HuH-7.5 (cell line): ENCODE measurements around the gene CLDN2.
"Not testable (repeated sequence)": the region's sequence is repeated elsewhere in the genome, so short reads cannot be mapped to it uniquely, and the experiment has no call there.

Experiments
- DNase-seq: peaks from one replicate; pipeline ENCODE4 v3.0.0; 2011; ENCODE audit warnings: low spot score

Gene CLDN2

DNA sequence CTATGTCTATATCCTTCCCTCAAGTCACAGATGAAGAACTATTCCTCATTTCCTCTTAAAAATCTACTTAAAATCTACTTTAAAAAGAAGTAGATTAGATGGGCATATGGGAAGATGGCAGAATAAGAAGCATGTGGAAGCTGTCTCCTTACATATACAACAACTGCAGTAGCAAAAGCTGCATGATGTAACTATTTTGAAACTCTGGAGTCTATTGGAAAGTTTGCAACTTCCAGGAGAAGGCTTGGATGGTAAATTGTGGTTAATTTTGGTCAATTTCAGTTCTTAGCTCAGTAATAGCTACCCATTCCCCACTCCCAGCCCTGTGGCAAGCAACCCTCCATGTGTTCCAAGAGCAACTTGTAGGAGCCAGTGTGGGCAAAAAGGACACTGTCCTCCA lies 42.9 kb downstream of the CLDN2 start:
- DNase-seq: no peak

DNA sequence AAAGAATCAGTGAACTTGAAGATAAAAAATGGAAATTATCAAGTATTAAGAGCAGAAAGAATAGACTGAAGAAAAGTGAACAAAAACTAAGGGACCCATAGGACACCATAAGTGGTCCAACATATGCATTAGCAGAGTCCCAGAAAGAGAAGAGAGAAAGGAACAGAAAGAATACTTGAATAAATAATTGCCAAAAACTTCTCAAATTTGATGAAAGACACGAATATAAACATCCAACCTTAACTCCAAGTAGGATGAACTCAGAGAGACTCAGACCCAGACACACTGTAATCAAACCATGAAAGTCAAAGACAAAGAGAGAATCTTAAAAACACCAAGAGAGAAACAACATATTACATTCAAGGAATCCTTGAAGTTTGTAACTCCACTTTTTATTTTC lies 44.1 kb downstream of the CLDN2 start:
- DNase-seq: no peak

DNA sequence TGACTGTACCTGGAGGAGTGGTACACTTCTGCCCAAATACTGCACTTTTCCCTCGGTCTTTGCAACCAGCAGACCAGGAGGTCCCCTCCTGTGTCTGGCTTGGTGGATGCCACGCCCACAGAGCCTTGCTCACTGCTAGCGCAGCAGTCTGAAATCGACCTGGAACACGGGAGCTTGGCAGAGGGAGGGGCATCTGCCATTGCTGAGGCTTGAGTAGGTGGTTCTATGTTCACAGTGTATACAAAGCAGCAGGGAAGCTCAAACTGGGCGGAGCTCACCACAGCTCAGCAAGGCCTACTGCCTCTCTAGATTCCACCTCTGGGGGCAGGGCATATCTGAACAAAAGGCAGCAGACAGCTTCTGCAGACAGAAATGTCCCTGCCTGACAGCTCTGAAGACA lies 46.3 kb downstream of the CLDN2 start:
- not testable (repeated sequence) for DNase-seq

DNA sequence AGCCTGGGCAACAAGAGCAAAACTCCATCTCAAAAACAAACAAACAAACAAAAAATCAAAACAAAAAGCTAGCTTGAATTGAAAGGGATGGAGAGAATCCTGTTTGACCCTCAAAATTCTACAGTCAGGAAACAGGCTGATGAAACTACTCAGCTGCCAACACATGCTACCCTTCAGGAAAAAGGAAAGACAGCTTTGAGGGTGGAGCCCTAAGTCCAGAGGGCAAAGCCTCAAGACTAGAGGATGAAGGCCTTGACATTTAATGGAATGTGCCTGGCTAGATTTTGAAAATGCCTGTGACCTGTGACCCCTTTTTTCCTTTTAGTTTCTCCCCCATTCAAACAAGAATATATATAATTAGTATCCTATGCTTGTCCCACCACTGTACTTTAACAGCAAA lies 52.7 kb downstream of the CLDN2 start:
- DNase-seq: no peak

DNA sequence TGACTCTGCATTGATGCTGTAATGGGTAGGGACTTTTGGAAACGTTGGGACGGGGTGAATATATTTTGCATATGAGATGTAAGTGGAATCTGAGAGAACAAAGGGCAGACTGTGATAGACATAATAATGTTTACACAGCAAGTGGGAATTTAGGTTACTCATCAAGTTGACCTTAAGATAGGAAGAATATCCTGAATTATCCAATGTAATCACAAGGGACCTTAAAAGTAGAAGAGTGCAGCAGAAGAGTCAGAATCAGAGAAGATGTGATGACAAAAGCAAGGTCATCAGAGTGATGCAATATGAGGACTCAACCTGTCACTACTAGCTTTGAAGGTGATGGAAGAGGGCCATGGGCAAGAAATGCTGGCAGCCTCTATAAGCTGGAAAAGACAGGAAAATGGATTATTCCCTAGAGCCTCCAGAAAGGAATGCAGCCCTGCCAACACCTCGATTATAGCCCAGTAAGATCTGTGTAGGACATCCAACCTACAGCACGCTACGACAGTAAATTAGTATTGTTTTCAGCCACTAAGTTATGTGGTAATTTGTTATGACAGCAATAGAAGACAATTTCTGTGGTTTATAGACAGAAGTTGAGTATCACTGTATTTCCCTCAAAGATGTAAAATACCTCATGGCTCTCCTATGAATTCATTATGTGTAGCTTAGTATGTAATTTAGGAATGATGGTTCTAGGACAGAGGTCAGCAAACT lies 53.4 kb downstream of the CLDN2 start:
- DNase-seq: no peak

DNA sequence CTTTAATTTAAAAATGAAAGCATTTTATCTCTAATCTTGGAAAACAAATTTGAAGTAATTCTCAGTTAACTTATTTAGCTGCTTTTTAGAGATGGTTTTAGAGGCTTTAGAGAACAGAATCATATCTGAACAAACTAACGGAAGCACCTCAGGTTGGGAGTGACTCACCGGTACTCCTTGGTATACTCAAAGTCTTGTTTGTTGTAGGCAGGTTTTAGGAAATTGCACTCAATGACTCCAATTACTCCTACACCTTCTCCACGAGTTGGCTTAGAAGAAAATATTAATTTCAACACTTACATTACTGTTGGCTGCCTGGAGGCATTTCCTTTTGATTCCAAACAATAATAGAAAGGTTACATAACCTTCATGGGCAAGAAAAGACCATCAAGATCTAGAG lies 56.2 kb downstream of the CLDN2 start:
- DNase-seq: no peak
